Measurements from ENCODE around the gene LRRC9.
"Not testable (repeated sequence)": the region's sequence is repeated elsewhere in the genome, so short reads cannot be mapped to it uniquely, and the experiment has no call there.

DNA sequence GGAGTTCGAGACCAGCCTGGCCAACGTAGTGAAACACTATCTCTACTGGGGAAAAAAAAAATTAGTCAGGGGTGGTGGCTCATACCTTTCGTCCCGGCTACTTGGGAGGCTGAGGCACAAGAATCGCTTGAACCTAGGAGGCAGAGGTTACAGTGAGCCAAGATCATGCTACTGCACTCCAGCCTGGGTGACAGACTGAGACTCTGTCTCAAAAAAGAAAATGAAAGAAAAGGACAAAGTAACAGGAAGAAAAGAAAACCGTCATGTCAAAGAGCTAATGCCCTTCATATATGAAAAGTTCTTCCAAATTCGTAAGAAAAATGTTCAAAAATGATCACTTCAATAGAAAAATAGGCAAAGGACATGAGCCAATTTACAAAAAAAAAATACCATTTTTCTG lies 179.9 kb downstream of the LRRC9 start:
- TF ChIP-seq POLR2A, POLR2AphosphoS5, EP300 (IDR thresholded peaks at IDR 0.05): not testable (repeated sequence)
- TF ChIP-seq, protein P1, sequence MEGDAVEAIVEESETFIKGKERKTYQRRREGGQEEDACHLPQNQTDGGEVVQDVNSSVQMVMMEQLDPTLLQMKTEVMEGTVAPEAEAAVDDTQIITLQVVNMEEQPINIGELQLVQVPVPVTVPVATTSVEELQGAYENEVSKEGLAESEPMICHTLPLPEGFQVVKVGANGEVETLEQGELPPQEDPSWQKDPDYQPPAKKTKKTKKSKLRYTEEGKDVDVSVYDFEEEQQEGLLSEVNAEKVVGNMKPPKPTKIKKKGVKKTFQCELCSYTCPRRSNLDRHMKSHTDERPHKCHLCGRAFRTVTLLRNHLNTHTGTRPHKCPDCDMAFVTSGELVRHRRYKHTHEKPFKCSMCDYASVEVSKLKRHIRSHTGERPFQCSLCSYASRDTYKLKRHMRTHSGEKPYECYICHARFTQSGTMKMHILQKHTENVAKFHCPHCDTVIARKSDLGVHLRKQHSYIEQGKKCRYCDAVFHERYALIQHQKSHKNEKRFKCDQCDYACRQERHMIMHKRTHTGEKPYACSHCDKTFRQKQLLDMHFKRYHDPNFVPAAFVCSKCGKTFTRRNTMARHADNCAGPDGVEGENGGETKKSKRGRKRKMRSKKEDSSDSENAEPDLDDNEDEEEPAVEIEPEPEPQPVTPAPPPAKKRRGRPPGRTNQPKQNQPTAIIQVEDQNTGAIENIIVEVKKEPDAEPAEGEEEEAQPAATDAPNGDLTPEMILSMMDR (IDR thresholded peaks at IDR 0.05), result not testable (repeated sequence)
